Karpas-422 (cell line): ENCODE results near the gene TYW1B. TPM values are rescaled to one million over a fixed set of nuclear protein-coding genes. Genes with fewer than 3 reads are reported as not detected.
"Not testable (repeated sequence)": the region's sequence is repeated elsewhere in the genome, so short reads cannot be mapped to it uniquely, and the experiment has no call there.

ENCODE experiments used
- DNase-seq: peaks from one replicate; pipeline ENCODE4 v3.0.0-alpha.2; 2015
- H2AFZ ChIP-seq: fragments of 200-600 bp; sonication (generic); 2 replicates; pipeline ENCODE4 v1.6.1; 2014; ENCODE audit warnings: antibody characterized with exemption, low read length, mixed read lengths
- H3K27ac ChIP-seq: fragments of 200-600 bp; sonication (generic); 2 replicates; pipeline ENCODE4 v1.5.1; 2014; ENCODE audit warnings: mild to moderate bottlenecking, low read length, moderate library complexity
- H3K27me3 ChIP-seq: fragments of 200-600 bp; sonication (generic); 2 replicates; pipeline ENCODE4 v1.6.1; 2014; ENCODE audit warnings: low read length, mixed read lengths
- H3K36me3 ChIP-seq: fragments of 200-600 bp; sonication (generic); 2 replicates; pipeline ENCODE4 v1.6.1; 2014; ENCODE audit warnings: low read length, mixed read lengths; ENCODE audit not compliant: insufficient read depth
- H3K4me1 ChIP-seq: fragments of 200-600 bp; sonication (generic); 2 replicates; pipeline ENCODE4 v1.6.1; 2014; ENCODE audit warnings: mild to moderate bottlenecking, low read length, mixed read lengths
- H3K4me2 ChIP-seq: fragments of 200-600 bp; sonication (generic); 2 replicates; pipeline ENCODE4 v1.6.1; 2014; ENCODE audit warnings: low read length, low read depth, mild to moderate bottlenecking; ENCODE audit not compliant: poor library complexity, severe bottlenecking
- H3K4me3 ChIP-seq: fragments of 200-600 bp; sonication (generic); 2 replicates; pipeline ENCODE4 v1.5.1; 2014; ENCODE audit warnings: mild to moderate bottlenecking, antibody characterized with exemption, low read length, mixed read lengths
- H3K79me2 ChIP-seq: fragments of 200-600 bp; sonication (generic); 2 replicates; pipeline ENCODE4 v1.6.1; 2014; ENCODE audit warnings: mild to moderate bottlenecking, low read length, mixed read lengths
- H3K9ac ChIP-seq: fragments of 200-600 bp; sonication (generic); 2 replicates; pipeline ENCODE4 v1.6.0; 2014; ENCODE audit warnings: low read length
- H3K9me2 ChIP-seq: fragments of 200-600 bp; sonication (generic), shearing (Covaris generic); replicated peaks from 2 replicates; pipeline ENCODE4 v1.6.0; 2014; ENCODE audit warnings: mild to moderate bottlenecking, low read length, moderate library complexity; ENCODE audit not compliant: insufficient read depth
- H3K9me3 ChIP-seq: fragments of 300-700, 200-600 bp; sonication (generic); 2 replicates; pipeline ENCODE4 v1.6.1; 2014; ENCODE audit warnings: low read length, mixed read lengths
- H4K20me1 ChIP-seq: fragments of 200-600 bp; sonication (generic); 2 replicates; pipeline ENCODE4 v1.6.1; 2014; ENCODE audit warnings: mild to moderate bottlenecking, antibody characterized with exemption, low read length, low read depth; ENCODE audit not compliant: insufficient read depth
- total RNA-seq: library from RNA; depleted of rRNA; stranded (reverse); fragments of >200 nt; shearing (Covaris generic); gene quantifications from 2 replicates; pipeline ENCODE4 v1.2.3, GENCODE V29; 2014; ENCODE audit warnings: low replicate concordance

The TYW1B gene
- total RNA-seq, 1 experiment from 2014 or later: 4.0 TPM

DNA sequence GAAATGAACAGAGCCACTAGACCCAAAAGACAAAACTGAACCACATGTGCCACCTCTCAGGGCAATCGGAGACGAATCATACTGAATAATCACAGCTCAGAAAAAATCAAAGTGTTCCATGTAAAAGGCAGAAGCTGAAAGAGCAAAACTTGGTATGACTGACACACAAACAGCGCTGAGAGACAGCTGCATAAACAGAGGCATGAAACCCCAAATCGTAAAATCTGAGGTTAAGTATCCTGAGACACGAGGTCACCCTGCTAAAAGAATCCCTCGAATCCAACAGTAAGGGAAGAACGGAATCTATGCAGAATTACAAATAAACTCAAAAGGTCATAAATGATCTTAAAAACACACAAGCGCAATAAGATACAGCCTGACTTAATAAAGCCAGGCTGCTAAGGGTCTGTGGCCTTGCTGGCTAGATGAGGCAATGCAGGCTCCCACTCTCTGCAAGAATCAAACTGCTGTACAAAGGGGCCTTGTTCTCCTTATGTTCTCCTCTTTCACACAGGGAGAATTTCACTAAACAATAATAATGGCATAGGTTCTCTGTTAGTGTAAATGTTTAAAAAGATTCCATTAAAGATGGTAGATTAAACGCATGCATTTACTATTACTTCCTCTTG lies 247.7 kb downstream of the TYW1B start:
- not testable (repeated sequence) for H3K9me3 ChIP-seq, H3K9ac ChIP-seq, H4K20me1 ChIP-seq, H3K27me3 ChIP-seq, H3K4me2 ChIP-seq, H3K4me1 ChIP-seq, H3K79me2 ChIP-seq, H3K4me3 ChIP-seq, H3K27ac ChIP-seq, H3K9me2 ChIP-seq, H2AFZ ChIP-seq, DNase-seq, H3K36me3 ChIP-seq

DNA sequence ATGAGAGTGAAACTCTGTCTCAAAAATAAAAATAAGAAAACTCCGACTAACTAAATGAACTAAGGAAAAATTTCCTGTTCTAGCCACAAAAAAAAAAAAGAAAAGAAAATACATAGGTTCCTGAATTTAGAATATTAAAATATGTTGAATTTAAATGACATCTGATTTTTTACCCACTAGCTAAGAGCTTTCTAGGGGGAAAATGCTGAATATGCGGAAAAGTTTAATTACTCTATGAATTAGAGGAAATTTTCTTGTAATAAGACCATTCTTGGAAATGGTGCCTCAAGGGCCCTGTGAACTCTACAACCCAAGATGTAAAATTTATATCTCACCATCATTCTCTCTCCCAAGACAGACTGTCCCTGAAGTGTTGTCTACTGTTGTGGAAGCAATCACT lies 250.9 kb downstream of the TYW1B start:
- DNase-seq: no peak
- Histone ChIP-seq H4K20me1 (no peaks in the 10 kb centered on the region), H3K9me3 (no peaks in the 10 kb centered on the region), H3K4me3 (no peak overlapping the region), H3K4me1 (no peaks in the 10 kb centered on the region), H2AFZ (no peak overlapping the region), H3K9ac (no peak overlapping the region), H3K36me3 (no peaks in the 10 kb centered on the region), H3K9me2 (no peaks in the 10 kb centered on the region), H3K79me2 (no peaks in the 10 kb centered on the region), H3K27ac (no peak overlapping the region), H3K4me2 (no peak overlapping the region), H3K27me3 (no peaks in the 10 kb centered on the region)

- H3K9me3 ChIP-seq, H3K4me1 ChIP-seq, H3K4me2 ChIP-seq, H3K27ac ChIP-seq, H3K4me3 ChIP-seq, H3K79me2 ChIP-seq, H3K9me2 ChIP-seq, H4K20me1 ChIP-seq, H3K27me3 ChIP-seq, H3K9ac ChIP-seq, H3K36me3 ChIP-seq, DNase-seq, H2AFZ ChIP-seq: not testable (repeated sequence)
These were observed 266.0 kb downstream of the TYW1B start for GRCh38 chr7:72561988-72562387.

DNA sequence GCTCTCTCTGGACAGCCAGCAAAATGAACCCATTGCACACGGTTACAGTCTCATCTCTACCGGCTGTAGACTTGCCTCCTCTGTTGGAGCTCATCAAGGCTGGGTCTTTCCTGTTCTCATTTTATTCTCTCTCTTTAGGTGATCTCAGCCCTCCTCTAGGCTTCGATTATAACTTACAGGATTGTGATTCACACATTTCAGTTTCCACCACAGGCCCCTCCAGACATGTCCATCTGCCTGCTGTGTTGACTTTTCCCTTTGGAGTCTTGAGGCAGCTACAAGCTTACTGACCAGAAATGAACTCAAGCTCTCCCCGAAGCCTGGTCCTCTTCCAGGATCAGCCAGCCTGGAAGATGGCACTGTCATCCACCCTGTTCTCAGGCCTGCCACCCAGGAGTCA lies 268.5 kb downstream of the TYW1B start:
- not testable (repeated sequence) for H3K36me3 ChIP-seq, H3K27ac ChIP-seq, H3K4me3 ChIP-seq, H3K9ac ChIP-seq, H3K79me2 ChIP-seq, H2AFZ ChIP-seq, H3K27me3 ChIP-seq, H3K9me3 ChIP-seq, H3K4me1 ChIP-seq, H4K20me1 ChIP-seq, H3K9me2 ChIP-seq, DNase-seq, H3K4me2 ChIP-seq

DNA sequence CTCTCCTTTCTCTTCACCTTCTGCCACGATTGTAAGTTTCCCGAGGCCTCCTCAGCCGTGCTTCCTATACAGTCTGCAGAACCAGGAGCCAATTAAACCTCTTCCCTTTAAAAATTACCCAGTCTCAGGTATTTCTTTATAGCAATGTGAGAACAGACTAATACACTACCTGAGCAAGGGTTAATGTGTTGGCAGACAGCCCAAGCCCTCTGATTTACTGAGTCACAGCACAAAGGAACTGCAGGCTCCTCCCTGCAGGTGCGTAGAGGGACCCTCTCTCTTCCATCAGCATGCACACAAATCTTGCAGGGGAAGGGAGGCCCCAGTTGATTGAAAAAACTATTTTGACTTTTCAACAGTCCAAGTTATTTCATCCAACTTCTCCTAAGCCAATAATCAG lies 271.3 kb downstream of the TYW1B start:
- H3K4me1 ChIP-seq, H2AFZ ChIP-seq, H3K9ac ChIP-seq, H3K27me3 ChIP-seq, H3K9me2 ChIP-seq, H4K20me1 ChIP-seq, H3K4me2 ChIP-seq, H3K4me3 ChIP-seq, H3K27ac ChIP-seq, H3K79me2 ChIP-seq, H3K36me3 ChIP-seq, H3K9me3 ChIP-seq, DNase-seq: not testable (repeated sequence)

DNA sequence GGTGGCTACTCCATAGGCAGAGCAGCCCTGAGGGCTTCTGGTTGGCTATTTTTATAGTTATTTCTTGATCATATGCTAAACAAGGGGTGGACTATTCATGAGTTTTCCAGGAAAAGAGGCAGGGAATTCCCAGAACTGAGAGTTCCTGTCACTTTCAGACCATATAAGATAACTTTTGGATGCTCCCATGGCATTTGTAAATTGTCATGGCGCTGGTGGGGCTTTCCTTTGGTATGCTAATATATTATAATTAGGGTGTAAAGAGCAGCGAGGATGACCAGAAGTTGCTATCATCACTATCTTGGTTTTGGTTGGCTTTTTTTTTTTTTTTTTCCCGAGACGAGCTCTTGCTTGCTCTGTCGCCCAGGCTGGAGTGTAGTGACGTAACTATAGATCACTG lies 272.8 kb downstream of the TYW1B start:
- not testable (repeated sequence) for H4K20me1 ChIP-seq, H3K36me3 ChIP-seq, H3K4me1 ChIP-seq, H2AFZ ChIP-seq, H3K27me3 ChIP-seq, DNase-seq, H3K79me2 ChIP-seq, H3K9me2 ChIP-seq, H3K4me2 ChIP-seq, H3K9ac ChIP-seq, H3K27ac ChIP-seq, H3K4me3 ChIP-seq, H3K9me3 ChIP-seq

- H3K4me2 ChIP-seq, H3K27ac ChIP-seq, H3K9me2 ChIP-seq, H3K9ac ChIP-seq, DNase-seq, H3K4me3 ChIP-seq, H3K4me1 ChIP-seq, H3K27me3 ChIP-seq, H3K36me3 ChIP-seq, H4K20me1 ChIP-seq, H2AFZ ChIP-seq, H3K79me2 ChIP-seq, H3K9me3 ChIP-seq: not testable (repeated sequence)
These were observed 273.6 kb downstream of the TYW1B start for GRCh38 chr7:72554401-72554800.

GRCh38 chr7:72550454-72550853 lies 277.5 kb downstream of the TYW1B start:
- DNase-seq, H3K9me3 ChIP-seq, H3K27me3 ChIP-seq: not testable (repeated sequence)

More at GRCh38 chr7:72550454-72550853, 277.5 kb downstream of the TYW1B start:
- H3K79me2 ChIP-seq, H3K27ac ChIP-seq, H3K4me3 ChIP-seq, H3K4me1 ChIP-seq, H3K4me2 ChIP-seq, H2AFZ ChIP-seq, H4K20me1 ChIP-seq, H3K9me2 ChIP-seq, H3K9ac ChIP-seq, H3K36me3 ChIP-seq: not testable (repeated sequence)
